Stimulated activated CD4-positive, alpha-beta T cell treated with anti-CD3 and anti-CD28 coated beads, Interleukin-4, amount 100 ng/mL, for 48 hours (primary cell): ENCODE data around the gene TPSAB1.
"Not testable (repeated sequence)": the region's sequence is repeated elsewhere in the genome, so short reads cannot be mapped to it uniquely, and the experiment has no call there.

Experiments used
- DNase-seq, 2 donors: peaks; one replicate each; pipeline ENCODE4 v3.0.0-alpha.2; 2020; ENCODE audit warnings: low read depth in 2 of 2

Gene TPSAB1

GRCh38 chr16:1247903-1248537 is 7.5 kb downstream of the TPSAB1 start:
- DNase-seq: not testable (repeated sequence)

- not testable (repeated sequence) for DNase-seq
Observed at GRCh38 chr16:1249031-1249755, 8.7 kb downstream of the TPSAB1 start.

- DNase-seq: not testable (repeated sequence)
Observed at GRCh38 chr16:1253701-1254364, 13.3 kb downstream of the TPSAB1 start.

GRCh38 chr16:1254821-1255220 is 14.3 kb downstream of the TPSAB1 start:
- not testable (repeated sequence) for DNase-seq

GRCh38 chr16:1255276-1256122 is 15.0 kb downstream of the TPSAB1 start, which contains the start of gene TPSD1:
TPSD1 (plus strand) TSS chr16:1256069; CDS start chr16:1256281, 212 bp downstream.
- DNase-seq: not testable (repeated sequence)

- not testable (repeated sequence) for DNase-seq
Observed at GRCh38 chr16:1256296-1256873, 15.9 kb downstream of the TPSAB1 start.

- DNase-seq: no peak
Observed at GRCh38 chr16:1256874-1257322, 16.4 kb downstream of the TPSAB1 start.

- no peak for DNase-seq
Observed at GRCh38 chr16:1257561-1258224, 17.2 kb downstream of the TPSAB1 start.

DNA sequence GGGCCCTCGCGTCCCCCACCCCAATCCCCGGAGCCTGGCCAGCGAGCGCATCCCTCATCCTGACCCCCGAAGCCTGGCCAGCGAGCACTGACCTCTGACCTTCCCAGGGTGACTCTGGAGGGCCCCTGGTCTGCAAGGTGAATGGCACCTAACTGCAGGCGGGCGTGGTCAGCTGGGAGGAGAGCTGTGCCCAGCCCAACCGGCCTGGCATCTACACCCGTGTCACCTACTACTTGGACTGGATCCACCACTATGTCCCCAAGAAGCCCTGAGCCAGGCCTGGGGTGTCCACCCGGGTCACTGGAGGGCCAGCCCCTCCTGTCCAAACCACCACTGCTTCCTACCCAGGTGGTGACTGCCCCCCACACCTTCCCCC is 17.7 kb downstream of the TPSAB1 start:
- DNase-seq: no peak

- DNase-seq: no peak
Observed at GRCh38 chr16:1258906-1259759, 18.6 kb downstream of the TPSAB1 start.

DNA sequence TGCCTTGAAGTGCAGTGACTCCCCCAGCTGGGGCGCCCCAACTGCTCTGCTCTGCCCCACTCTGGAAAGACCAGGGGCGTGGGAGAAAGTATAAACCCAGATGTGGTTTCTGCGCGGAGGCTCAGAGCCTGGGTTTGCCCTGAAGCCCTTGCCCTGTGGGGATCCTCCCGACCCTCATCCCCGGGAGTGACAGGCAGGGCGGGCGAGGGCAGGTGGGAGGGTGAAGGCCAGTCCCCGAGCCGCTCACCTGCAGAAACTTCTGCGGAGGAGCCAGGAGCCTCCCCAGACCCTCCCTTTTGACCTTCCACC is 19.2 kb downstream of the TPSAB1 start:
- no peak for DNase-seq

DNA sequence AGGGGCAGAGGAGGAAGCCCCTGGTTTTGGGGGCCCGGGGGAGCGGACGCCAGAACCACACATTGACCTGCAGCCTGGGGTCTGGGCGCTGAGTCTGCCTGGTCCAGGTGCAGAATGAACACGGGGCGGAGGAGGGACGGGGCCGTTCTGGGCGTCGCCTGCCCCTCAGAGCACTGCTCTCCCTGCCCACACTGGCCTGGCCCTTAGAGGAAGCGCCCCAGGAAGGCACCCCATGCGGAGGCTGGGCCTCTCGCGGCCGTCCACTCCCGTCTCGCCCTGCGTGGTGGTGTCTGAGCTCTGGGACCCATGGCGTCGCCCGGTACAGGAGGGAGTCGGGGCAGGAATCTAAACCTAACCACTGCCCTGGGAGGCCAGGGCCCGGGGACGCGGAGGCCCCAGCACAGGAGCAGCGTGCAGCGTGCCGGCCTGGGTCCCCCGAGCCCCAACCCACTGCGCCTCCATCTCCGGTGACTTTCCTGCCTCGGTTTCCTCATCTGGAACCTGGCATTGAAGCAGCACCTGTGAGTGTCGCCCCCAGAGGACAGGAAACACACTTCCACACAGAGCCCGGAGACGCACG is 19.7 kb downstream of the TPSAB1 start:
- no peak for DNase-seq

GRCh38 chr16:1261131-1261892 is 20.8 kb downstream of the TPSAB1 start:
- DNase-seq: no peak

DNA sequence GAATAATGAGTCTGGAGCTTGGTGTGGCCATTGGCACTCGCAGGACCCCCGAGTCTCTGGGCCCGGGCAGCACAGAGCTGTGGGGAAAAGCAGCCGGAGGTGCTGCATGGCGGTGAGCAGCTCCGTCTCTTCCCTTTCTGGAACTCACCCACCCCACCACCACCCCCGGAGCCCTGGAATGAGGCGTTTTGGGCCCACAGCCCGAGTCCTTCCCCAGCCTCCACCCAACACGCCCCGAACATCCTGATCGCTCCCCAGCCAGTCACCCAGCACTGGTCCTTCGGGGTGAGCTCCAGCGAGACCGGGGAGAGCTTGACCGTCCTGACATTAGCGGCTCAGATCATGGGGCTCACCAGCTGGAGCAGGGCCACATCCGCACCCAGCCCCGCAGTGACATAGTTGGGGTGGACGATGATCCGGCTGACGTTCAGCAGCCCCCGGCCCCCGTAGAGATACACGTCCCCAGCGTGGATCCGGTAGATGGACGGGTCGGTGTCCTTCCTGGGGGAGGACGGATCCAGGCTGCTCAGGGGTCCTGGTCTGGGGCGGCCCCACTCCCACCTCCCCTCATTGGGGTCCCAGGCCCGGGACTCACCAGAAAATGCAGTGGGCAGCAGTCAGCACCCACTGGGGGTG is 21.8 kb downstream of the TPSAB1 start:
- no peak for DNase-seq

DNA sequence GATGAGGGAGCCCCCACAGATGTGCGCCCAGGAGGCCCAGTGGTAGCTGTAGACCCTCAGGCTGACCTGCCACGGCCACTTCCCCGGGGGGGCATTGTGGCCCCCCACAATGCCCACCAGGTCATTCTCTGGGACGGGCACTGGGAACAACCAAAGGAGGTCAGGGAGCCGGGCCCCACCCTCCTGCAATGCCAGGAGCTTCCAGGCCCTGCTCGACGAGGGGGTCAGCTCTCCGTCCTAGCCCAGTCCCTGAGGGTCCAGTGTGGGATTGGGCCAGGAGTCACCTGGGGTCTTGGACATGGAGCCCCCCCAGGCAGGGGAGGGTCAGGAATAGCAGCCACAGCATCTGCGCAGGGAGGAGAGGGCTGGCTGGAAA is 22.3 kb downstream of the TPSAB1 start:
- DNase-seq: no peak

DNA sequence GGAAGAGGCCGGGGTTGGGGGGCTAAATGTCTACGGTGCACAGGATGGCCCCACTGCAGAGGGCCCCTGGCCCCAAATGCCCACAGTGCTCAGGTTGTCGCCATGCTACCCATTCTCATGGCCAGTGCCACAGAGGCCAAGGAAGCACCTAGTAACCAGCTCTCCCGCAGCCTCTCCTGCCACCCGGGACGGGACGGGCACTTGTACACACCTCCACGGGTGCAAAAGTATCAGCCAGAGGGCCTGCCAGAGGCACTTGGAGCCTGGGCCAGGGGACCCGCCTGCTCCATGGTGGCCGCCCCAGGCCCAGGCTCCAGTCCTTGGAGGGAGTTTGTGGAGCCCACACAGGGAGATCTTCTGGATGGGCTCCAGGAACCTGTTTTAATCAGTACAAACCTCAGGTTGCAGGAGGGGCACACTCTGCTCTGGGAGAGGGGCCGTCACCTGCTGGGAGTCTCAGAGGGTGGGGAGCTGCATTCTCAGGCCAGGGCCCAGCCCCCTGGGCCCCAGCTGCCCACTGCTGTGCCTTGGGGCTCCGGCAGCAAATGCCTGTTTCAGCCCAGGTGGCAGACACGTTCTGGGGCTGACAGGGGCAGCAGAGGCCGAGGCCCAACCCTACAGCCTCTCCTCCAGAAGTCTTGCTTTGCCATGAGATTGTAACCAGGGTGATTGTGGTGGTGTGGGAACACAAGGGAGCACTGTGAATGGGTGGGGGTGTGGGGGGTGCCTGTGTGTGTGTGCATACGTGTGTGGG is 23.3 kb downstream of the TPSAB1 start:
- DNase-seq: no peak

GRCh38 chr16:1264345-1265089 is 24.0 kb downstream of the TPSAB1 start:
- DNase-seq: no peak
